HL-60 (cell line): ENCODE results near the gene CIAO3.

ENCODE experiments used
- CTCF ChIP-seq: IDR thresholded peaks from one replicate; pipeline ENCODE4 v1.5.1; 2011; ENCODE audit warnings: low read length, control low read depth, inconsistent platforms; ENCODE audit not compliant: insufficient read depth
- GABPA ChIP-seq: IDR thresholded peaks from 2 replicates; pipeline ENCODE4 v1.6.1; 2012; ENCODE audit warnings: low read depth
- POLR2AphosphoS5 ChIP-seq: IDR thresholded peaks from 2 replicates; pipeline ENCODE4 v1.6.1; 2012; ENCODE audit warnings: low read depth
- REST ChIP-seq: IDR thresholded peaks from 2 replicates; pipeline ENCODE4 v1.6.1; 2012; ENCODE audit warnings: low read depth; ENCODE audit not compliant: insufficient replicate concordance
- SPI1 ChIP-seq: IDR thresholded peaks from 2 replicates; pipeline ENCODE4 v1.6.1; 2012; ENCODE audit warnings: low read depth, mild to moderate bottlenecking, borderline replicate concordance

- TF ChIP-seq CTCF (peak; percentile 75), REST (no peak), POLR2AphosphoS5 (peak; percentile 34; the same call in 1 of the 2 replicates), GABPA (no peak), SPI1 (no peak)
These were observed 54.8 kb downstream of the CIAO3 start for GRCh38 chr16:685967-686366.
